ENCODE data around the gene NDUFAF5.

The NDUFAF5 gene

GRCh38 chr20:13745784-13746183 lies 39.0 kb upstream of the NDUFAF5 start:
- no peaks in the 10 kb centered on the region for H3K27me3 ChIP-seq (ENCODE audit: insufficient read depth, poor library complexity, severe bottlenecking)
- no peak overlapping the region for H3K4me3 ChIP-seq (replicated peaks; ENCODE audit: insufficient read depth, low read length)
- no peak for TF ChIP-seq SPI1 (IDR thresholded peaks at IDR 0.05; ENCODE audit: borderline replicate concordance, low read depth)
- TF ChIP-seq GABPA (IDR thresholded peaks at IDR 0.05; ENCODE audit: low read depth) = no peak
- TF ChIP-seq, protein P1, sequence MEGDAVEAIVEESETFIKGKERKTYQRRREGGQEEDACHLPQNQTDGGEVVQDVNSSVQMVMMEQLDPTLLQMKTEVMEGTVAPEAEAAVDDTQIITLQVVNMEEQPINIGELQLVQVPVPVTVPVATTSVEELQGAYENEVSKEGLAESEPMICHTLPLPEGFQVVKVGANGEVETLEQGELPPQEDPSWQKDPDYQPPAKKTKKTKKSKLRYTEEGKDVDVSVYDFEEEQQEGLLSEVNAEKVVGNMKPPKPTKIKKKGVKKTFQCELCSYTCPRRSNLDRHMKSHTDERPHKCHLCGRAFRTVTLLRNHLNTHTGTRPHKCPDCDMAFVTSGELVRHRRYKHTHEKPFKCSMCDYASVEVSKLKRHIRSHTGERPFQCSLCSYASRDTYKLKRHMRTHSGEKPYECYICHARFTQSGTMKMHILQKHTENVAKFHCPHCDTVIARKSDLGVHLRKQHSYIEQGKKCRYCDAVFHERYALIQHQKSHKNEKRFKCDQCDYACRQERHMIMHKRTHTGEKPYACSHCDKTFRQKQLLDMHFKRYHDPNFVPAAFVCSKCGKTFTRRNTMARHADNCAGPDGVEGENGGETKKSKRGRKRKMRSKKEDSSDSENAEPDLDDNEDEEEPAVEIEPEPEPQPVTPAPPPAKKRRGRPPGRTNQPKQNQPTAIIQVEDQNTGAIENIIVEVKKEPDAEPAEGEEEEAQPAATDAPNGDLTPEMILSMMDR (IDR thresholded peaks at IDR 0.05; ENCODE audit: insufficient read depth, low read length) = no peak
- DNase-seq (ENCODE audit: low read depth in 1 of 2, low spot score in 1 of 2) = no peak
- no peak overlapping the region for H3K27ac ChIP-seq (replicated peaks)

GRCh38 chr20:13749811-13750210 lies 35.0 kb upstream of the NDUFAF5 start:
- peak in 1 of 2 experiments; percentile 49 for DNase-seq (ENCODE audit: low read depth in 1 of 2, low spot score in 1 of 2)
- H3K27ac ChIP-seq (replicated peaks) = peak overlapping the region; percentile 61

DNA sequence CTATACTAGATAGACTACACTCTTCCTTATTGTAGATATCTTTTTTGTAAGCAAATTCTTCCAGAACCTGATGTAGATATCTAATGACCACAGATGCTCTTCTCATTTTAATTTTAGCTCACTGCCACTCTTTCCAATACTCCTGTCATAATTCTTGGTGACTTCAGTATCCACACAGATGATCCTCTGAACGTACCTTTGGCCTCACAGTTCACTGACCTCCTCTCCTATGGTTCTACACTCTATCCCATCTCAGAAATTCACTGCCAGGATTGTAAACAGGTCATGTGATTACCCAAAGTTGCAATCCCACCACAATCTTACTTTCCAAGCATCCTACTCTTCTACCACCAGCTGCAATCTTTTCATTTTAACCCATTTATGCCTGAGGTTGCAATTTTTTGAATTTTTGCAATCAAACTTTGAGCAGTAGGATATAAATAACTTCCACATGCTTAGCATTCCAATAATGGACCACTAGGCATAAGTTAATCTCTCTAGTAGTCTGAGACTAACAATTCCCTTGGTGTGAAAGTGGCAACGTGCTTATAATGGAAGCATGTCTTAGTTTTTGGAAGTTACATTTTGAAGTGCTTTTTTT lies 31.3 kb upstream of the NDUFAF5 start:
- DNase-seq (ENCODE audit: low read depth in 1 of 2, low spot score in 1 of 2) = no peak
- Histone ChIP-seq H3K4me3 (replicated peaks; ENCODE audit: insufficient read depth, low read length) (no peak overlapping the region), H3K27me3 (ENCODE audit: insufficient read depth, poor library complexity, severe bottlenecking) (no peaks in the 10 kb centered on the region), H3K27ac (replicated peaks) (no peak overlapping the region)
- TF ChIP-seq, protein P1 (IDR thresholded peaks at IDR 0.05; ENCODE audit: insufficient read depth, low read length) = no peak
- TF ChIP-seq REST (IDR thresholded peaks at IDR 0.05; ENCODE audit: insufficient replicate concordance, low read depth) = no peak
- no peak for TF ChIP-seq GABPA (IDR thresholded peaks at IDR 0.05; ENCODE audit: low read depth)
- TF ChIP-seq POLR2AphosphoS5 (IDR thresholded peaks at IDR 0.05; ENCODE audit: low read depth) = no peak
- no peak for TF ChIP-seq SPI1 (IDR thresholded peaks at IDR 0.05; ENCODE audit: borderline replicate concordance, low read depth)

More at GRCh38 chr20:13749811-13750210, 35.0 kb upstream of the NDUFAF5 start:
- no peak overlapping the region for H3K4me3 ChIP-seq (replicated peaks; ENCODE audit: insufficient read depth, low read length)
- TF ChIP-seq REST (IDR thresholded peaks at IDR 0.05; ENCODE audit: insufficient replicate concordance, low read depth) = no peak
- TF ChIP-seq POLR2AphosphoS5 (IDR thresholded peaks at IDR 0.05; ENCODE audit: low read depth) = peak; percentile 55; the same call in 1 of the 2 replicates
- TF ChIP-seq, protein P1 (IDR thresholded peaks at IDR 0.05; ENCODE audit: insufficient read depth, low read length) = no peak
- no peak for TF ChIP-seq SPI1 (IDR thresholded peaks at IDR 0.05; ENCODE audit: borderline replicate concordance, low read depth)
- no peak for TF ChIP-seq GABPA (IDR thresholded peaks at IDR 0.05; ENCODE audit: low read depth)
- H3K27me3 ChIP-seq (ENCODE audit: insufficient read depth, poor library complexity, severe bottlenecking) = no peaks in the 10 kb centered on the region

DNA sequence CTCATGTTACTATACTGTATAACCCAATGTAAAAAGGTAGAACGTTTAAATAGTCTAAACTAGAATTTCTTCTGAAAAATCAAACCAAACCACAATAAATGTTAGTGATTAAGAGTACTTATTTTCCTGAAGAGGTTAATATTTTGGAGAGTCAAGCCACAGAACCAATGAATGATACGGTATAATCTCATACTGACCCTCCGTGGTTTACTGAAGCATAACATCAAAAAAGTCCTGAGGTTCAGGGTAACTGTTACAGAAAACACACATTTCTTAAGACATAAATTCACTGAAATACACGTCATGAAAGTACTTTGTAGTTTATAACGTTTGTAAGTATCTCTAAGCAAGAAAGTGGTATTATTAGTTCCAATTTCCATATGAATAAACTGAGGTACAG lies 29.0 kb upstream of the NDUFAF5 start:
- TF ChIP-seq SPI1 (IDR thresholded peaks at IDR 0.05; ENCODE audit: borderline replicate concordance, low read depth) = no peak
- TF ChIP-seq POLR2AphosphoS5 (IDR thresholded peaks at IDR 0.05; ENCODE audit: low read depth) = no peak
- TF ChIP-seq GABPA (IDR thresholded peaks at IDR 0.05; ENCODE audit: low read depth) = no peak
- TF ChIP-seq REST (IDR thresholded peaks at IDR 0.05; ENCODE audit: insufficient replicate concordance, low read depth) = no peak
- TF ChIP-seq, protein P1 (IDR thresholded peaks at IDR 0.05; ENCODE audit: insufficient read depth, low read length) = no peak
- DNase-seq (ENCODE audit: low read depth in 1 of 2, low spot score in 1 of 2) = no peak
- Histone ChIP-seq H3K4me3 (replicated peaks; ENCODE audit: insufficient read depth, low read length) (no peak overlapping the region), H3K27ac (replicated peaks) (no peak overlapping the region), H3K27me3 (ENCODE audit: insufficient read depth, poor library complexity, severe bottlenecking) (no peaks in the 10 kb centered on the region)

All from HL-60 (cell line).